HG03097 (cell line): ENCODE results near the gene MEX3A.
"Not testable (repeated sequence)": the region's sequence is repeated elsewhere in the genome, so short reads cannot be mapped to it uniquely, and the experiment has no call there.

Experiments used
- ATAC-seq: cut with Tn5 transposase; IDR thresholded peaks from one replicate; pipeline ENCODE4 v1.9.1; 2021; ENCODE audit not compliant: unreplicated experiment, low FRiP score

Gene MEX3A, protein sequence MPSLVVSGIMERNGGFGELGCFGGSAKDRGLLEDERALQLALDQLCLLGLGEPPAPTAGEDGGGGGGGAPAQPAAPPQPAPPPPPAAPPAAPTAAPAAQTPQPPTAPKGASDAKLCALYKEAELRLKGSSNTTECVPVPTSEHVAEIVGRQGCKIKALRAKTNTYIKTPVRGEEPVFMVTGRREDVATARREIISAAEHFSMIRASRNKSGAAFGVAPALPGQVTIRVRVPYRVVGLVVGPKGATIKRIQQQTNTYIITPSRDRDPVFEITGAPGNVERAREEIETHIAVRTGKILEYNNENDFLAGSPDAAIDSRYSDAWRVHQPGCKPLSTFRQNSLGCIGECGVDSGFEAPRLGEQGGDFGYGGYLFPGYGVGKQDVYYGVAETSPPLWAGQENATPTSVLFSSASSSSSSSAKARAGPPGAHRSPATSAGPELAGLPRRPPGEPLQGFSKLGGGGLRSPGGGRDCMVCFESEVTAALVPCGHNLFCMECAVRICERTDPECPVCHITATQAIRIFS

DNA sequence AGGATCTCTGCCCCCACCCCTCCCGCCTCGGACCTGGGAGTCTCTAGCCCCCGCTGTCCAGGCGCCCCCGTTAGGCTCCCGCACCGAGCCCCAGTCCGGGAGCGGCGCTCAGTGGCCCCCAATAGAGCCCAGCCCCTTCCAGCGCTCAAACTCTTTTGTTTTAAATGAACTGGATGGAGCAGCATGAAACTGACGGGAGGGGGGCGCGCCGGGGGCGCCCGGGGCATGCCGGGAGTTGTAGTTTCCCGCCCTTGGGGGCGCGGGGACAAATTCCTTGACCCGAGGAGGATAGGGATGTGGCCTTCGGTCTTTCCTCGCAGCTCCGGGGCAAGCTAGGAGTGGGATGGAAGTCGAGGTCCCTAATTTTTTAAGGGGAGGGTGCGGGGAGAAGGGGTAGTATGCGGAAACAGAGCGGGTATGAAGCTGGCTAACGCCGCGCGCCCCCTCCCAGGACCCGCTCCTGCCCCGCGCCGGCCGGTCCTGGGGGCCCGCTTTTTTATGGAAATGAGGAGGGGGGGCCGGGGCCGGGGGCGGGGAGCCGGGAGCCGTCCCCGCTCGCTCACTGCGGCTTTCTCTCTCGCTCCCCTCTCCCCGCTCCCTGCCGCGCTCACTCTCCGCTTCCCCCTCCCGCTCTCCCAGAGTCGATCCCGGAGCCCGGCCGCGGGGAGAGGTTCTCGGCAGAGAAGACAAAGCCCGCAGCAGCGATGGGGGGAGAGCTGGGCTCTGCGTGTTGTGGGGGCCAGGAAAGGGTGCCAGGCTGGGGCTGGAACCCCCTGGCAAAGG, at the start of gene MEX3A:
Gene MEX3A (minus strand): TSS at position 157 of the 783 bp plus-strand sequence. CDS start 467 bp downstream, outside the sequence.
- ATAC-seq: no peak

DNA sequence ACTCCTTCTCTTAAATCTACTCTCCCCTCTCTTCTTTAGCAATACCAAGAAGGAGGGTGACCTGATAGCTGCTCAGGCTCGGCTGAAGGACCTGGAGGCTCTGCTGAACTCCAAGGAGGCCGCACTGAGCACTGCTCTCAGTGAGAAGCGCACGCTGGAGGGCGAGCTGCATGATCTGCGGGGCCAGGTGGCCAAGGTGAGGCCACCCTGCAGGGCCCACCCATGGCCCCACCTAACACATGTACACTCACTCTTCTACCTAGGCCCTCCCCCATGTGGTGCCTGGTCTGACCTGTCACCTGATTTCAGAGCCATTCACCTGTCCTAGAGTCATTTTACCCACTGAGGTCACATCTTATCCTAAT, 48.3 kb upstream of the MEX3A start:
- no peak for ATAC-seq

DNA sequence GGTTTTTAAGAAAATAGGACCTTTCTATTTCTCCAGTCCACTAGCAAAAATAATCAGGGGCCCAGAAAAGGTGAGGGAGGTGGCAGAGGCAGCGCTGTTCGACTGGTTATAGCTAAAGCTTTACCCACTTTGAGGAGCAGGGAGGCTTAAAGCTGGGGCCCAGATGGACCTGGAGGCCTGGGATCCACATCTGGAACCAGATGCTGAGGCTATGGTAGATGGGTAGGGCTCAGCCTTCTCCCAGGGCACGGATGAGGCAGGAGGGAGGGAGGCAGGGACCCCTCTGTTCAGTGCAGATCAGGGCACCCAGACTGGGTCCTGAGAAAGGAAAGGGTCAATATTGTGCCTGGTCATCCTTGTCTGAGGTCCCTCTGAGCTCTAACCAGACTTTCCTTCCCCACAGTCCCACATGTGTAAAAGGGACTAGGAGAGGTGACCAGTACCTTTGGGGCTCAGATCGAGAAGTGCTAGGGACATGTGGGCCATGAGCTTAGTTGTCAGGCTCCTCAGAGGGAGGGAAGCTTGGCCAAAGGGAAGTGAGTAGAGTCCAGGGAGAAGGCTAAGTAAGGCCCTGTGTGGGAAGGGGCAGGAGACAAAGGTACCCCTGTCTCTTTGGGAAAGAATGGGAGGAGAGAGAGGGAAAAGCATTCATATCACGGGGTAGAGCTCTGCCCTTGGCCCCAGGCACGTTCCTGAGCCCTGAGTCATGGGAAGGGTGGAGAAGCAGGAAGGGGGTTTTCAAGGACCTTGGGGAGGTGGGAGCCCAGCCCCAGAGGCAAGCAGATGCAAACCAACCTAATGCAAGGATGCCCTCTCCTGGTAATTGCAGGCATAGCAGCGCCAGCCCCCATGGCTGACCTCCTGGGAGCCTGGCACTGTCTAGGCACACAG, 47.7 kb upstream of the MEX3A start:
- ATAC-seq: no peak

DNA sequence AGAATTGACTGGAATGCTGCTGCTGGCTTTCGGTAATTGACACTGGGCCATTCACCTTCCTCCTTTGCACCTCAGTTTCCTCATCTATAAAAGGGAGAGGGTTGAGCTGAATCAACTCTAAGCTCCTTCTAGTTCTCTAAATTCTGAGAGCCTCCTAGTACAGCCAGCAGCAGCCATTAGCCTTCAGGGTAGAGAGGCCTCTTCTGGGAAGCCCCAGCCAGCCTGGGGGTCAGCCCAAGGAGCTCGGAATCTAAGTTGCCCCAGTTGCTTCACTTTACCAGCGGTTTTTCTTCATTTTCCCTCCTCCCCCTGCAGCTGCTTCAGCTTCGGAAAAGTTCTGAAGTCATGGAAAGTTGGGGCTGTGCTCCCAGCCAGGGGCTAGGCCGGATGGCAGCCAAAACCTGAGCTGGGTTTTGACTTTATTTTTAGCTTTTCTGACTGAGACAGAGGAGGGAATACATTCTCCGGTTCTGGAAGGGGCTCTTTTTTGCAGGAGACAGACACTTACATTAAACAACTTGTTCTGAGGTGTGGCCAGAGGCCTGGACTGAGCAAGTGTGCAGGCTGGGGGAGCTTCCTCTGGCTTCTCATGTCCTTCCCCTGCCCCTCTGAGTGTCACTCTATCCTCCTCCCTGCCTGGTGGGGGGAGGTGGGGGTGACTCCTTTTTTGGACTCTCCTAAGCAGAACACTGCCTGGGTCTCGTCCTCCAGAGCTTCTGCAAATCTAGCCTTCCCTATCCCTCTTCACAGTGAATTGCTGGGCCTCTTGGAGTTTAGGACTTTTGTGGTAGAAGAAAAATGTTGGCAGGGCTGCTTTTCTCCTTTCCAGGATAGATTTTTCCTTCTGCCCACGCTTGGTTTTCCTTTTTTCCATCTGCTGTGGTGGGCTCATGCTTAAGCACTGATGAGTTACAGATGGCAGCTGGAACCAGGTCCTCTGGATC, 46.7 kb upstream of the MEX3A start:
- ATAC-seq: no peak

DNA sequence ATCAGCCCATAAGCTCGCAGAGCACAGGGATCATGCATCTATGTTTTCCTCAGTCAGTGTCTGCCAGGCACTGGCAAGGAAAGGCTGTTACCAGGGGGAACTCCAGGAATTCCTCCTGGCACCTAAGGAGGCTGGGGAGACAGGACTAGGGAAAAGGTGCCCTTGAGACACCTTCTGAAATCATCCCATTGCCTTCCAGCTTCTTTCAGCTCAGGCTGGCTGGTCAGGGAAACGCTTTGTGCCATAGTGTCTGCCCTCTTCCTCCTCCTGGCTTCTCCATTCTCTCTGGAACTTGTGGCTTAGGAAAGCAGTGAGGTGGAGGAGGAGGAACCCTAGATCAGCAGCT, 46.0 kb upstream of the MEX3A start:
- ATAC-seq: no peak

DNA sequence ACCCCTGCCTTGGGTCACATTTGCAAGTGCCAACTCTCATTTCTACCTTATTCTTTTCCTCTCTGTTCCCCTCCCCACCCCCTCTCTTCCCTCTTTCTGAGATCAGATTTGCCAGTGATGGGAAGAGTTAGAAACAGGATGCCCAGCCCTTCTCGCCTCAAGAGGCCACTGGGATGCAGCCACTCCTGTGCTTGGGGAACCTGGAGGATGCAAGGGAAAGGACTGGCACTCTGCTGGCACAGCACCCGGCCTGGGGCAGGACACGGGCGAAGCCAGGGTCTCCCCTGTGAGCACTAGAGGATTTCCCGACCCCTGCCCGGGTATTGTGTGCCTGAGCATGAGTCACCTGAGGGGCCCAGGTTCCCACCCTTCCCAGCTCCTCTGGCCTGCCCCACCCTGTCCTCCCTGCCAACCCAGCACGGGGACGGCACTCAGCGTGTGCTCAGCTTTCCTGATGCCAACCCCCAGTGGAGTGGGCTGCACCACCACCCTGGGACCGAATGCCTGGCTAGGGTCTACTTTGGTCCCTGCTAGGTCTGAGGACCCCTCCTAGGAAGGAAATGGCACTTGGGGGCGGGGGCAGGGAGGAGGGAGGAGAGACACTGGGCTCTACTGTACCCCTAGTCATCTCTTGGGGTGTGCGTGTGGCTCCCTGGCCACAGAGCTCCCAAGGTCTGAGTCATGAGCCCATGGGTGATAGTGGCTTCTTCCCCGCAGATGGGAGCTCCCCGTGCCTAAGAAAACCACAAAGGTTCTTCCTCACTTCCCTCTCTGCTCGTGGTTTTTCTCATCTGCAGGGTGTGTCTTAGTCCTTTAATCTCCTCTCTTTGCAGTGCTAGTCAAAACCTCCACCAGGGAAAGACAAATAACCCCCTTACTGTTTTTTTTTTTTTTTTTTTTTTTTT, 44.6 kb upstream of the MEX3A start:
- ATAC-seq: peak; percentile 44

DNA sequence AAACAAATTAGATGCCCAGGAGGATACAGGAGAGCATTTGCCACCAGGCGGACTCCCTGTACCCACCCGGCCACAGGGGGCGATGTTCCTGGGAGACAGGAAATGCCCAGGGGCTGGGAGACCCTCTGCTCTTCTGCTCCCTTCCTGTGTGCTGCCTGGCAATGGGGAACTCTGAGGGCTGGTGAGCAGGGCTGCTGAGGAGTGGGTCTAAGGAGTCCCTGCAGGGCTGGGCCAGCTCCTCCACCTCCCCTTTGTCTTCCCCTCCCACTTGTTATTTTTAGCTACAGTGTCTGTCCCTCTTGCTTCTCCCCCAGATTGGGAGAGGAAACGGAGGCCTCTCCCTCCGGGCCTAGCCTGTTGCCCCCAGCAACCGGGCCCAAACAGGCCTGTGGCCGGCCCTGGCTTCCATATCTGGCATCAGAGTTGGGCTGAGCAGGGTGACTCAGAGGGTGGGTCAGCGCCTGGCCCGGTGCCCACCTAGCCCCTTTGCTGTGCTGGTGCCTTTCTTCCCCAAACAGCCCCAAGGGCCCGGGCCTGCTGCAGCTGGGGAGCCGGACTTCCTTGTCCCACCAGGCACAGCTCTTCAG, 43.9 kb upstream of the MEX3A start:
- ATAC-seq: peak; percentile 34

DNA sequence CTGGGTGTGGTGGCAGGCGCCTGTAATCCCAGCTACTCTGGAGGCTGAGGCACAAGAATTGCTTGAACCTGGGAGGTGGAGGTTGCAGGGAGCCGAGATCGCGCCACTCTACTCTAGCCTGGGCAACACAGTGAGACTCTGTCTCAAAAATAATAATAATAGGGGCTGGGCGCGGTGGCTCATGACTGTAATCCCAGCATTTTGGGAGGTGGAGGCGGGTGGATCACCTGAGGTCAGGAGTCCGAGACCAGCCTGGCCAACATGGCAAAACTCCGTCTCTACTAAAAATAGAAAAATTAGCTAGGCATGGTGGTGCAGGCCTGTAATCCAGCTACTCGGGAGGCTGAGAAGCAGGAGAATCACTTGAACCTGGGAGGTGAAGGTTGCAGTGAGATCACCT, 43.3 kb upstream of the MEX3A start:
- not testable (repeated sequence) for ATAC-seq

DNA sequence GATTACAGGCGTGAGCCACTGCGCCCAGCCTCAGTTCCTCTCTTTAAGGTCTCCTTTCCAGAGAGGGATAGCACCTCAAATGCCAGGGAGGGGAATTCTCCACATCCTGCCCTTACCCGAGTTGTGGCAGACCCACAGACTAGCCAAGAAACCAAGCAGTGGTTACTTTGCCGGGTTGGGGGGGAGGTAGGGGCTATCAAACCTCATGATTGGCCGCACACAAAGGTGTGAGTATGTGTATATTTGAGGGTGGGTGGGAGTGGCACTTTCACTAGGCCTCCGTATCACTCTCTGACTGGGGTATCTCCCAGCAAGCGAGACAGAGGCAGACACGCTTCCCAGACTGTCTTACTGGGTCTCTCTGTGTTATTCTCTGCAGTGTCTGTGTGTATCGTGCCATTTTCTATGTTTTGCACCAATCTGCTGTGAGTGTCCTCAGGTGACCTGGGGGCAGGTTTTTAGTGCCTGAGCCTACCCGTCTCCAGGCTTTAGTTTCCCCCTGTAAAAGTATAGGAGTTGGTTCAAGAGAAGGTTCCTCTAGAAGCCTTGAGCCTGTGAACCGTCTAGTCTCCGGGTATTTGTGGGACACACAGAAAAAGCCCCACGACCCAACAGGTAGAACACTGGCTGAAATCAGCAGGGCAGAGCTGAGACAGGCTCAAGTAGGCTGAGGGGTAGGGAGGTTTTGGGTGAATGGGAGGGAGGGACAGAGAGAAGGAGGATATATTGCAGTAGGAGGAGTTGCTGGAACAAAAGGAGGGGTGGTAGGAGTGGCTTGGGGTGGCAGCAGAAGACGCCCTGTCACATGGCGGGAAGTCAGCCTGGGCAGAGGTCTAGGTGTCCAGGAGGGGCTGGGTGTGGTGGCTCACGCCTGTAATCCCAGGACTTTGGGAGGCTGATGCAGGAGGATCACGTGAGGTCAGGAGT, 42.6 kb upstream of the MEX3A start:
- no peak for ATAC-seq

DNA sequence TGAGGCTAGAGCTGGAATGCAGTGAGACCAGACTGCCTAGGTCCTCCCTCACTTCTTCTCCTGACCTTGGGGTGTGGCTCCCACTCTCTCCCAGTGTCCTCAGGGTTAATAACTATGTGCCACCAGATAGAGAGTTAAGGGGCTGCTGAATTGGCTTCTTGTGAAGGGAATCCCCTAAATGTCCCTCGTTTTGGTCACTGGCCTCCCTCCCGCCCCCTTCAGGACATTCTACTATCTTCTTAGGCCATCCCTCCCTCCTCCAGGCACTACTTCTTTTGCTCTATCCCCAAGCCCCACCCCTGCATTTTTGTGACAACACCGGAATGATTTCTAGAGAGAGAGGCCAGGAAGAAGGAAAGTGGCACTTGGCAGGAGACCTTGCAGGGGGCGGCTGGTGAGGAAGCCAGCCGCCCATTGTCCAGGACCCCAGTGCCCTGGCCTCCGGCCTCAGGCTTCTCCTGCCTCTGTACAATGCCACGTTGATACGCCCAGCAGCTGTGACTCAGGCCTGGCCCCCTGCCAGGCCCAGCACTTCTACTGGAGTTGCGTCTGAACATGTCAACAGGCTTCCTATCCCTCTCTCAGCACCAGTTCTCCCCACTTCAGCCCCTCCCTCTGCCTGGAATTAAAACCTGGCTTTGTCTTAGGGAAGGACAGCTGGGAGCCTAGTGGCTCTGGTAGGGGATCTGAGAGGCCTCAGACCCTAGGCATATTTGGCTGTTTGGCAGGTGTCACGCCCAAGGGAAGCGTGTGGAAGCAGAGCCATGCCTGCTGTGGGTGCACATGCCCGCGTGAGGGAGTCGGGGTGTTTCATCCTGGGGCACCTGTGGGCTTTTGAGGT, 41.3 kb upstream of the MEX3A start:
- ATAC-seq: no peak

DNA sequence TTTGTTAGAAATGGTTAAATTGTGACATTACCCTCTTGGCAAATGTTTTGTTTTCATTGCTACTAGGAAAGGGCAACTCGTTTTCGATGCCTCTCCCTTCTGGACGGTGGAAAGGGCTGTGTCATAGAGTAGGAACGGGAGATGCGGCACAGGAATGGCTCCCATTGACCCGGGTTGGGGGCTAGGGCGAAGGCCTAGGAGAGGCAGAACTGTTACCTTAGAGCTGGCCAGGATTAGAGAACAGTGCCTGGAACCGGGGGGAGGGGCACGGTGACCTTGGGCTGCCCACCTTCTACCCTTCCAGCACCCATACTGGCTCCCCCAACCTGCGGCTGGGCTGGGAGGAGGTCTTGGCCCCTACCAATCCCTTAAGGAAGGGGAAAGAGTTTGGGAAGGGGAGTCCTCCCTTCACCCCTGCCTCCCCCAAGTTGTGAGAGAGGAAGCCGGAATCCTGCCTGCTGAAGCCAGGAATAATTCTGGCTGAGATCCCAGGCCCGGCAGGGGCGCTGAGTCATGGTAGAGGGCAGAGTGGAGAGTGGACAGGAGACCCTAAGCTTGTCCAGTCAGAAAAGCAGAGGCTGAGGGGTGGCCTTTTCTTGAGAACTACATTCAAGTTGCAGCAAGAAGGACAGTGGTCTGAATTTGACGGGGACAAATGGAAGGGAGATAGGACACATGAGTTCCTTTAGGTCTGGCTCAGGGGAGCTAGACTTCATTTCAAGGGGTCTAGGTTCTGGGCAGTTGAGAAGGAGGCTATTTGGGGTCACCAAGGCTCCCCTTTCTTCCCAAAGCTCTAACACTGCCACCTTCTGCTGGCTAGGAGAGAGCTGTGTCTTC, 40.5 kb upstream of the MEX3A start:
- ATAC-seq: no peak

DNA sequence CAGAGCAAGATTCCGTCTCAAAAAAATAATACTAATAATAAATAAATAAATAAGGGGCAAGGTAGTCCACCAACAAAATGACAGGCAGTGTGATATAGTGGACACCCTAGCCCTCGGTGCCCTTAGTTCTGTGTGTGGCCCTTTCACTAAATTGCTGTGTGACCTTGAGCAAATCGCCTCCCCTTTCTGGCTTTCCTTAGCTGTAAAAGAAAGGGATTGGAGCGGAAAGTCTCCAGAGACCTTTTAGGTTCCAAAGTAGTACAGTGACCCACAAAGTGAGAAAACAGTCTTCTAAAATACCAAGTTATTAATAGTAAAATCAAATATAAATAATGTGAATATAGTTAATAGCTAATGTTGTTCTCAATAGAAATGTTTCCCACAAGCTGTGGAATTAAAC, 39.8 kb upstream of the MEX3A start:
- no peak for ATAC-seq

DNA sequence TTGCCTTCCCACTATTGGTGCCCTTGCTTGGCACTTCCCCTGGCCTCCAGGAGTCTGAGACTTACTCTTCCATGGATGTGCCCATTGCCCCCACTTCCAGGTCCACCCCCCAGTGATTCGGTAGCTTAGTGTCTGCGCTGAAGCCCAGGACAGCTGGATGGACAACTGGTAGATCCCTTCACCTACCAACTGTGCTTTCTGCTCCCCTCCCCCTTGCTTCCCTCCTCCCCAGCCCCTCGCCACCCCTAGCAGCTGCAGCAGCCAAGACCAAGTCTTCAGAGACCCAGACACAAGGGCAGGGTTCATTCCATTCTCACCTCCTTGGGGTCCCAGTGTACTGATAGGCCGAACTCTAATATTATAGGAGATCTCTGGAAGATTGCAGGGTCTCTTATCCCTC, 39.2 kb upstream of the MEX3A start:
- no peak for ATAC-seq

DNA sequence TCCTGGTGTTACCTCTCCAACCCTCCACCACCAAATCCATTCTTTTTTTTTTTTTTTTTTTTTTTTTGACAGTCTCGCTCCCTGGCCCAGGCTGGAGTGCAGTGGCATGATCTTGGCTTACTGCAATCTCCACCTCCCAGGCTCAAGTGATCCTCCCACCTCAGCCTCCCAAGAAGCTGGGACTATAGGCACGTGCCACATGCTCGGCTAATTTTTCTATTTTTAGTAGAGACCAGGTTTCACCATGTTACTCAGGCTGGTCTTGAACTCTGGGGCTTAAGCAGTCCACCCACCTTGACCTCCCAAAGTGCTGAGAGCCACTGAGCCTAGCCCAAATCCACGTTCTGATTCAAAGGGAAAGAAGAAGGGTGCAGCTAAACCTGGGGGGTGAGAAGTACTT, 38.7 kb upstream of the MEX3A start:
- ATAC-seq: not testable (repeated sequence)

DNA sequence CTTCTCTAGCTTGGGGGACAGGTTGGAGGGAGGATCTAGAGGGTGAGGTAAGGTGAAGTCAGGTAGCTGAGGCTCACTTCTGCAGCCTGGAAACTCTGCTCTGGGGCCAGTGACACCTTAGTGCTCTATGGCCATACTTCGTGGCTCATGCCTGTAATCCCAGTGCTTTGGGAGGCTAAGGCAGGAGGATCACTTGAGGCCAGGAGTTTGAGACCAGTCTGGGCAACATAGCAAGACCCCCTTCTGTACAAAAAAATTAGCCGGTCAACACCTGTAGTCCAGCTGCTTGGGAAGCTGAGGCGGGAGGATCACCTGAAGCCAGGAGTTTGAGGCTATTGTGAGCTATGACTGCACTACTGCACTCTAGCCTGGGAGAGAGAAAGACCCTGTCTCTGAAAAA, 38.1 kb upstream of the MEX3A start:
- ATAC-seq: no peak
